H9 (cell line): Measurements from ENCODE around the gene PWWP2B. TPM values are rescaled to one million over a fixed set of nuclear protein-coding genes. Genes with fewer than 3 reads are reported as not detected.

Experiments
- DNase-seq: peaks from one replicate; pipeline ENCODE4 v3.0.0-alpha.2; 2017
- H2AFZ ChIP-seq: one replicate; pipeline ENCODE4 v1.6.1; 2013; ENCODE audit warnings: mild to moderate bottlenecking, low read length, control low read depth, moderate library complexity
- H2AK5ac ChIP-seq: 2 replicates; pipeline ENCODE4 v1.6.1; 2013; ENCODE audit warnings: low read length, control low read depth, mixed read lengths; ENCODE audit not compliant: insufficient read length
- H2BK120ac ChIP-seq: one replicate; pipeline ENCODE4 v1.6.1; 2013; ENCODE audit warnings: low read depth, mild to moderate bottlenecking, low read length, control low read depth, inconsistent platforms; ENCODE audit not compliant: poor library complexity, severe bottlenecking
- H2BK12ac ChIP-seq: 2 replicates; pipeline ENCODE4 v1.6.1; 2013; ENCODE audit warnings: low read length, control low read depth, mixed read lengths, low read depth; ENCODE audit not compliant: insufficient read length
- H2BK15ac ChIP-seq: 2 replicates; pipeline ENCODE4 v1.6.1; 2013; ENCODE audit warnings: low read depth, low read length, control low read depth
- H2BK20ac ChIP-seq: one replicate; pipeline ENCODE4 v1.6.1; 2013; ENCODE audit warnings: low read depth, mild to moderate bottlenecking, low read length, control low read depth, inconsistent platforms; ENCODE audit not compliant: poor library complexity, severe bottlenecking
- H2BK5ac ChIP-seq: 2 replicates; pipeline ENCODE4 v1.6.1; 2013; ENCODE audit warnings: low read length, control low read depth, mixed read lengths; ENCODE audit not compliant: insufficient read length
- H3K14ac ChIP-seq: 2 replicates; pipeline ENCODE4 v1.6.1; 2013; ENCODE audit warnings: low read length, control low read depth; ENCODE audit not compliant: insufficient read depth
- H3K18ac ChIP-seq: 2 replicates; pipeline ENCODE4 v1.6.1; 2013; ENCODE audit warnings: low read depth, mild to moderate bottlenecking, mixed read lengths, low read length, control low read depth; ENCODE audit not compliant: insufficient read length
- H3K23ac ChIP-seq: 2 replicates; pipeline ENCODE4 v1.6.1; 2013; ENCODE audit warnings: low read length, control low read depth, mixed read lengths, low read depth; ENCODE audit not compliant: insufficient read length
- H3K23me2 ChIP-seq: 2 replicates; pipeline ENCODE4 v1.6.1; 2013; ENCODE audit warnings: low read depth, mild to moderate bottlenecking, mixed read lengths, low read length, control low read depth; ENCODE audit not compliant: insufficient read length, poor library complexity, severe bottlenecking
- H3K27ac ChIP-seq: 2 replicates; pipeline ENCODE4 v1.5.1; 2013; ENCODE audit warnings: low read length, control low read depth, mixed read lengths, low read depth; ENCODE audit not compliant: insufficient read length
- H3K27me3 ChIP-seq: 2 replicates; pipeline ENCODE4 v1.6.1; 2013; ENCODE audit warnings: low read length, control low read depth, inconsistent platforms; ENCODE audit not compliant: insufficient read depth
- H3K4ac ChIP-seq: 2 replicates; pipeline ENCODE4 v1.6.1; 2013; ENCODE audit warnings: low read depth, mild to moderate bottlenecking, control low read depth, inconsistent platforms, low read length, moderate library complexity
- H3K4me1 ChIP-seq: 2 replicates; pipeline ENCODE4 v1.6.1; 2013; ENCODE audit warnings: low read length, control low read depth, inconsistent platforms; ENCODE audit not compliant: insufficient read depth
- H3K4me2 ChIP-seq: 2 replicates; pipeline ENCODE4 v1.6.1; 2013; ENCODE audit warnings: low read length, control low read depth, mixed read lengths; ENCODE audit not compliant: insufficient read length, insufficient read depth
- H3K56ac ChIP-seq: 2 replicates; pipeline ENCODE4 v1.6.1; 2013; ENCODE audit warnings: low read depth, mild to moderate bottlenecking, mixed read lengths, low read length, control low read depth; ENCODE audit not compliant: insufficient read length
- H3K79me1 ChIP-seq: 2 replicates; pipeline ENCODE4 v1.6.1; 2013; ENCODE audit warnings: low read depth, mild to moderate bottlenecking, moderate library complexity, low read length, control low read depth, inconsistent platforms; ENCODE audit not compliant: insufficient read depth, poor library complexity, severe bottlenecking
- H3K79me2 ChIP-seq: 2 replicates; pipeline ENCODE4 v1.6.1; 2013; ENCODE audit warnings: low read length, control low read depth, inconsistent platforms; ENCODE audit not compliant: insufficient read depth
- H3K9ac ChIP-seq: 2 replicates; pipeline ENCODE4 v1.6.1; 2013; ENCODE audit warnings: low read length, control low read depth, mixed read lengths; ENCODE audit not compliant: insufficient read length; ENCODE audit errors: extremely low read depth
- H3K9me3 ChIP-seq: one replicate; pipeline ENCODE4 v1.6.1; 2013; ENCODE audit warnings: low read depth, low read length, inconsistent platforms; ENCODE audit not compliant: control insufficient read depth
- H3T11ph ChIP-seq: one replicate; pipeline ENCODE4 v1.6.1; 2013; ENCODE audit warnings: mild to moderate bottlenecking, low read length, control low read depth, inconsistent platforms
- H4K20me1 ChIP-seq: one replicate; pipeline ENCODE4 v1.6.1; 2013; ENCODE audit not compliant: control insufficient read depth, insufficient read length, insufficient read depth
- H4K5ac ChIP-seq: 2 replicates; pipeline ENCODE4 v1.6.1; 2013; ENCODE audit warnings: low read depth, mild to moderate bottlenecking, mixed read lengths, low read length, control low read depth; ENCODE audit not compliant: insufficient read length
- H4K8ac ChIP-seq: replicated peaks from 2 replicates; pipeline ENCODE4 v1.6.1; 2013; ENCODE audit warnings: low read length, control low read depth, mixed read lengths, low read depth; ENCODE audit not compliant: insufficient read length
- H4K91ac ChIP-seq: 2 replicates; pipeline ENCODE4 v1.6.1; 2013; ENCODE audit warnings: low read depth, mild to moderate bottlenecking, moderate library complexity, mixed read lengths, low read length, control low read depth; ENCODE audit not compliant: insufficient read length
- H3K27ac Mint-ChIP-seq, 3 experiments: 2 replicates in 2 of 3; 3 replicates in 1 of 3; pipeline ENCODE4 v1.8.0; 2020 to 2021; ENCODE audit warnings: mixed read lengths in 3 of 3, mild to moderate bottlenecking in 1 of 3, moderate library complexity in 1 of 3
- H3K27me3 Mint-ChIP-seq: 2 replicates; pipeline ENCODE4 v1.8.0; 2021; ENCODE audit warnings: low read depth, mild to moderate bottlenecking, moderate library complexity, mixed read lengths
- H3K36me3 Mint-ChIP-seq, 3 experiments: 2 replicates in 2 of 3; 3 replicates in 1 of 3; pipeline ENCODE4 v1.8.0; 2020 to 2021; ENCODE audit warnings: low read depth in 3 of 3, mixed read lengths in 3 of 3; ENCODE audit not compliant: insufficient read depth in 1 of 3
- H3K4me1 Mint-ChIP-seq, 2 experiments: 2 replicates each; pipeline ENCODE4 v1.8.0; 2020; ENCODE audit warnings: mixed read lengths in 2 of 2
- H3K4me3 Mint-ChIP-seq, 2 experiments: 2 replicates in 1 of 2; 3 replicates in 1 of 2; pipeline ENCODE4 v1.8.0; 2020 to 2021; ENCODE audit warnings: mild to moderate bottlenecking in 2 of 2, mixed read lengths in 2 of 2, moderate library complexity in 1 of 2
- H3K9me3 Mint-ChIP-seq, 2 experiments: 2 replicates in 1 of 2; 3 replicates in 1 of 2; pipeline ENCODE4 v1.8.0; 2020; ENCODE audit warnings: mild to moderate bottlenecking in 2 of 2, mixed read lengths in 2 of 2, moderate library complexity in 1 of 2
- WGBS: extraction: QIAGEN DNeasy Blood & Tissue Kit; methylation state at CpG from one replicate; pipeline ENCODE4 v1.1.7; 2013; ENCODE audit warnings: missing lambda C conversion rate, low lambda C conversion rate, mixed read lengths; ENCODE audit not compliant: insufficient read length; ENCODE audit errors: extremely low coverage; 5-methylcytosine and 5-hydroxymethylcytosine counted together
- total RNA-seq: library from RNA; stranded (reverse); gene quantifications from 2 replicates; pipeline ENCODE4 v1.2.1, GENCODE V29; 2021
- TF ChIP-seq, protein P1 (sequence below): fragments of 200-600 bp; sonication (generic); conservative IDR thresholded peaks from 3 replicates; pipeline ENCODE4 v1.8.0; 2021; ENCODE audit warnings: antibody characterized with exemption, mild to moderate bottlenecking

PWWP2B gene
- total RNA-seq, 1 experiment from 2014 or later, result 10.0 TPM

- DNase-seq, result peak; percentile 75
- H3K9me3 Mint-ChIP-seq, result no peaks in the 10 kb centered on the region
- no peak overlapping the region for H2AFZ ChIP-seq
Observed at GRCh38 chr10:132447446-132448247, 50.6 kb downstream of the PWWP2B start.

More at GRCh38 chr10:132447446-132448247, 50.6 kb downstream of the PWWP2B start:
- Mint-ChIP-seq H3K36me3 (no peaks in the 10 kb centered on the region; a peak in 1 of 7 replicates), H3K4me1 (peaks cover 22 to 39% of the 10 kb centered on the region in 2 experiments), H3K27ac (peak overlapping the region; percentile 50 to 72 (median 55); a peak in 4 of 7 replicates), H3K4me3 (no peak overlapping the region; a peak in 1 of 5 replicates), H3K27me3 (no peaks in the 10 kb centered on the region; the same call in none of the 2 replicates)
- Histone ChIP-seq H3K56ac (no peak overlapping the region), H3K9ac (no peak overlapping the region), H3K4ac (no peak overlapping the region; the same call in 1 of the 2 replicates), H3K27ac (no peak overlapping the region), H3K23me2 (no peaks in the 10 kb centered on the region), H3K79me2 (no peaks in the 10 kb centered on the region), H2BK120ac (no peak overlapping the region), H3T11ph (no peak overlapping the region), H3K4me2 (peak overlapping the region; percentile 8), H2BK15ac (no peak overlapping the region), H3K27me3 (no peaks in the 10 kb centered on the region), H2BK12ac (no peak overlapping the region), H3K4me1 (peaks cover 4% of the 10 kb centered on the region; the same call in 1 of the 2 replicates), H3K79me1 (no peaks in the 10 kb centered on the region), H2BK20ac (no peak overlapping the region), H4K8ac (no peak overlapping the region), H4K91ac (no peak overlapping the region), H4K20me1 (peaks cover 5% of the 10 kb centered on the region), H3K23ac (no peak overlapping the region), H2AK5ac (no peak overlapping the region), H2BK5ac (no peak overlapping the region), H3K9me3 (no peaks in the 10 kb centered on the region), H3K14ac (peak overlapping the region; percentile 61), H3K18ac (peak overlapping the region; percentile 33), H4K5ac (no peak overlapping the region)
- no CpG with 5 or more reads among the region's 29 CpGs for WGBS
- TF ChIP-seq, protein P1, sequence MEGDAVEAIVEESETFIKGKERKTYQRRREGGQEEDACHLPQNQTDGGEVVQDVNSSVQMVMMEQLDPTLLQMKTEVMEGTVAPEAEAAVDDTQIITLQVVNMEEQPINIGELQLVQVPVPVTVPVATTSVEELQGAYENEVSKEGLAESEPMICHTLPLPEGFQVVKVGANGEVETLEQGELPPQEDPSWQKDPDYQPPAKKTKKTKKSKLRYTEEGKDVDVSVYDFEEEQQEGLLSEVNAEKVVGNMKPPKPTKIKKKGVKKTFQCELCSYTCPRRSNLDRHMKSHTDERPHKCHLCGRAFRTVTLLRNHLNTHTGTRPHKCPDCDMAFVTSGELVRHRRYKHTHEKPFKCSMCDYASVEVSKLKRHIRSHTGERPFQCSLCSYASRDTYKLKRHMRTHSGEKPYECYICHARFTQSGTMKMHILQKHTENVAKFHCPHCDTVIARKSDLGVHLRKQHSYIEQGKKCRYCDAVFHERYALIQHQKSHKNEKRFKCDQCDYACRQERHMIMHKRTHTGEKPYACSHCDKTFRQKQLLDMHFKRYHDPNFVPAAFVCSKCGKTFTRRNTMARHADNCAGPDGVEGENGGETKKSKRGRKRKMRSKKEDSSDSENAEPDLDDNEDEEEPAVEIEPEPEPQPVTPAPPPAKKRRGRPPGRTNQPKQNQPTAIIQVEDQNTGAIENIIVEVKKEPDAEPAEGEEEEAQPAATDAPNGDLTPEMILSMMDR, result no peak
